Neural progenitor cell (in vitro differentiated cells): ENCODE measurements around the gene TMEM218. TPM values are rescaled to one million over a fixed set of nuclear protein-coding genes. Genes with fewer than 3 reads are reported as not detected.

Experiments
- DNase-seq: peaks from one replicate; pipeline ENCODE4 v3.0.0-alpha.2; 2016; ENCODE audit warnings: low spot score
- H2AFZ ChIP-seq: fragments of 200-600 bp; sonication (generic); replicated peaks from 2 replicates; pipeline ENCODE4 v1.6.1; 2016; ENCODE audit warnings: antibody characterized with exemption
- H3F3A ChIP-seq: fragments of 200-600 bp; sonication (generic); 2 replicates; pipeline ENCODE4 v1.6.1; 2016; ENCODE audit warnings: antibody characterized with exemption, low read depth
- H3K27ac ChIP-seq: fragments of 200-600 bp; sonication (generic); 2 replicates; pipeline ENCODE4 v1.5.1; 2016; ENCODE audit warnings: mild to moderate bottlenecking
- H3K27me3 ChIP-seq: fragments of 200-600 bp; sonication (generic); 2 replicates; pipeline ENCODE4 v1.6.1; 2016; ENCODE audit warnings: mild to moderate bottlenecking, moderate library complexity
- H3K36me3 ChIP-seq: fragments of 200-600 bp; sonication (generic); 2 replicates; pipeline ENCODE4 v1.5.1; 2016
- H3K4me1 ChIP-seq: fragments of 200-600 bp; sonication (generic); 2 replicates; pipeline ENCODE4 v1.6.1; 2016; ENCODE audit warnings: mixed run types
- H3K4me2 ChIP-seq: fragments of 200-600 bp; sonication (generic); 2 replicates; pipeline ENCODE4 v1.6.1; 2016
- H3K4me3 ChIP-seq: fragments of 200-600 bp; sonication (generic); 2 replicates; pipeline ENCODE4 v1.5.1; 2016
- H3K79me2 ChIP-seq: fragments of 200-600 bp; sonication (generic); 2 replicates; pipeline ENCODE4 v1.6.1; 2016; ENCODE audit warnings: low read depth
- H3K9ac ChIP-seq: fragments of 200-600 bp; sonication (generic); 2 replicates; pipeline ENCODE4 v1.6.1; 2016
- H3K9me3 ChIP-seq: fragments of 200-600 bp; sonication (generic); 2 replicates; pipeline ENCODE4 v1.5.1; 2016; ENCODE audit warnings: low read depth
- H4K20me1 ChIP-seq: fragments of 200-600 bp; sonication (generic); 2 replicates; pipeline ENCODE4 v1.6.1; 2016; ENCODE audit warnings: low read depth
- H3K27ac Mint-ChIP-seq: 3 replicates; pipeline ENCODE4 v1.8.0; 2021; ENCODE audit warnings: mixed read lengths
- H3K27me3 Mint-ChIP-seq: 2 replicates; pipeline ENCODE4 v1.8.0; 2022; ENCODE audit warnings: low read depth, mild to moderate bottlenecking, inconsistent platforms, moderate library complexity, mixed read lengths; ENCODE audit not compliant: insufficient read depth
- H3K36me3 Mint-ChIP-seq: 3 replicates; pipeline ENCODE4 v1.8.0; 2021; ENCODE audit warnings: mixed read lengths
- H3K4me1 Mint-ChIP-seq: 3 replicates; pipeline ENCODE4 v1.8.0; 2021; ENCODE audit warnings: mixed read lengths
- H3K4me3 Mint-ChIP-seq: 3 replicates; pipeline ENCODE4 v1.8.0; 2021; ENCODE audit warnings: mild to moderate bottlenecking, moderate library complexity, mixed read lengths
- H3K9me3 Mint-ChIP-seq: 3 replicates; pipeline ENCODE4 v1.8.0; 2020; ENCODE audit warnings: mixed read lengths
- CTCF ChIP-seq: fragments of 200-600 bp; sonication (generic); IDR thresholded peaks from 2 replicates; pipeline ENCODE4 v1.5.1; 2017; ENCODE audit warnings: antibody characterized with exemption, mild to moderate bottlenecking
- EZH2 ChIP-seq: fragments of 200-600 bp; sonication (generic); IDR thresholded peaks from 2 replicates; pipeline ENCODE4 v1.6.1; 2017; ENCODE audit warnings: antibody characterized with exemption, mild to moderate bottlenecking, moderate library complexity
- EZH2phosphoT487 ChIP-seq: fragments of 200-600 bp; sonication (generic); IDR thresholded peaks from 2 replicates; pipeline ENCODE4 v1.6.1; 2017; ENCODE audit warnings: antibody characterized with exemption
- total RNA-seq: library from RNA; depleted of rRNA; stranded (reverse); fragments of >200 nt; gene quantifications from 2 replicates; pipeline ENCODE4 v1.2.3, GENCODE V29; 2015; ENCODE audit warnings: low replicate concordance

The TMEM218 gene
- total RNA-seq, 1 donor from 2014 or later: 44.1 TPM

DNA sequence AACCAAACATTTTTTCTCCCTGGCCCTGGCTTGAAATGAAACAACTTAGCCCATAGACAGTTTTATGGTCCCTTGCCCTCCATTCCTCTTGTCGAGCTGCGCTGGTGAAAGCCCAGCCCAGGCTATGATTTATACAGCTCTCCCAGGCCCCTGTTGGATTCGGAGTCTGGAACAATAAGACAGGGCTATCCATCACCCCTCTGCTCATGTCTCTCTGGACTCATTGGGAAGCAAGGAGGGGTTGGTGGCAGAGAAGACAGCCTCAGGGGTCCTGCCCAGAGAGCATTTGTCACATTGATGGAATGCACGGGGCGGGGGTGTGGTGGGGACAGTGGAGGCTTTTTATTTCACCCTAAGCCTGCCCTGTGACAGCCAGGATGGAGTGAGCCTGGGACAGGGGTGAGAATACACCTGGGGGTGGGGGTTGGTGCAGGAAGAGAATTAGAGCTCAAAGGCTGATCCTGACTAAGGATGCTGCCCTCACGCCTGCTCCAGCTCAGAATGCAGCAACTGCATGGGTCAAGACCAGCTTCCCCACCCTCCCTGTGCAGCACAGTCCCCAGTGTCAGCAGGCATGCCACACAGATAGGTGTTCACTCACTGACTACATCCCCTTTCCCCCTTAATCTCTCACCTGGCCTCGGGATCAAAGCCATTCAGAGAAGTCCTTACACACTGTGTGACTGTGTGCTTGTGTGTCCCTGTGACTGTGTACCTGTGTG is 43.1 kb upstream of the TMEM218 start:
- Histone ChIP-seq H3K9me3 (no peaks in the 10 kb centered on the region), H3K79me2 (no peaks in the 10 kb centered on the region), H3K9ac (no peak overlapping the region), H4K20me1 (no peaks in the 10 kb centered on the region), H3K27me3 (no peaks in the 10 kb centered on the region), H3K27ac (no peak overlapping the region), H3K36me3 (no peaks in the 10 kb centered on the region), H3K4me1 (no peaks in the 10 kb centered on the region), H3K4me3 (no peak overlapping the region), H3F3A (peaks cover 8% of the 10 kb centered on the region), H3K4me2 (no peak overlapping the region), H2AFZ (no peak overlapping the region)
- peak overlapping the region; percentile 46 for H3K27ac Mint-ChIP-seq
- H3K36me3 Mint-ChIP-seq: no peaks in the 10 kb centered on the region
- DNase-seq: no peak
- H3K9me3 Mint-ChIP-seq: peaks cover 3% of the 10 kb centered on the region
- H3K4me3 Mint-ChIP-seq: no peak overlapping the region
- no peak for TF ChIP-seq EZH2phosphoT487
- no peak for TF ChIP-seq EZH2
- TF ChIP-seq CTCF: no peak
- peaks cover 2% of the 10 kb centered on the region for H3K27me3 Mint-ChIP-seq
- H3K4me1 Mint-ChIP-seq: peaks cover 48% of the 10 kb centered on the region

DNA sequence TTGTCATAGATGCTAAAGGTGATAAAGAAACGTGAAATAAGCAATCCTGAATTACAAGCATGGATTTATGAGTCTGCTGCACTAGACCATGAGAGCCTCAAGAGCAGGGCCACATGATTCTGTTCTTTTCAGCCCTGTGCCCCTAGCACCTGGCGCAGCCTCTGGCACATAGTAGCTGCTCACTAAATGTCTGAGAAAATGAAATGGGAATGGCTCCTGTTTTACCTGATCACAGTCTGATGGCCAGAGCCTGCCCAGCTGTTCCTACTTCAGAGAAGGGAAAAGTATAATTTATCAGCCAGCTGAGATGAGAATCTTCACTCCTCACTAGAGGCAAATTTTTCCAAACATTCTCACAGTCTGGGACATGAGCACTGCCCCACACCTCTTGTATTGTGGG is 42.4 kb upstream of the TMEM218 start:
- no peaks in the 10 kb centered on the region for H3K27me3 ChIP-seq
- no peaks in the 10 kb centered on the region for H4K20me1 ChIP-seq
- no peaks in the 10 kb centered on the region for H3K9me3 ChIP-seq
- H3K9ac ChIP-seq: no peak overlapping the region
- peaks cover 46% of the 10 kb centered on the region for H3K4me1 Mint-ChIP-seq
- no peak overlapping the region for H3K27ac ChIP-seq
- TF ChIP-seq EZH2phosphoT487 (no peak), EZH2 (no peak)
- H3K36me3 ChIP-seq: no peaks in the 10 kb centered on the region
- no peak for DNase-seq
- H3K4me2 ChIP-seq: no peak overlapping the region
- no peaks in the 10 kb centered on the region for H3K36me3 Mint-ChIP-seq
- H3K4me1 ChIP-seq: no peaks in the 10 kb centered on the region
- no peak overlapping the region for H3K4me3 ChIP-seq
- no peak overlapping the region for H3K27ac Mint-ChIP-seq
- H3K79me2 ChIP-seq: no peaks in the 10 kb centered on the region
- H3K4me3 Mint-ChIP-seq: no peak overlapping the region
- peaks cover 3% of the 10 kb centered on the region for H3K9me3 Mint-ChIP-seq
- peaks cover 8% of the 10 kb centered on the region for H3F3A ChIP-seq
- no peak overlapping the region for H2AFZ ChIP-seq
- peaks cover 2% of the 10 kb centered on the region for H3K27me3 Mint-ChIP-seq

GRCh38 chr11:125148743-125149142 is 37.3 kb upstream of the TMEM218 start:
- no peak overlapping the region for H2AFZ ChIP-seq
- no peak overlapping the region for H3K27ac ChIP-seq
- TF ChIP-seq EZH2phosphoT487 (no peak), CTCF (no peak), EZH2 (no peak)
- H3K27me3 ChIP-seq: no peaks in the 10 kb centered on the region
- H3K27ac Mint-ChIP-seq: no peak overlapping the region
- H3K9me3 ChIP-seq: no peaks in the 10 kb centered on the region
- DNase-seq: no peak
- no peak overlapping the region for H3K4me3 ChIP-seq
- no peak overlapping the region for H3K4me2 ChIP-seq
- no peaks in the 10 kb centered on the region for H4K20me1 ChIP-seq
- H3K36me3 Mint-ChIP-seq: no peaks in the 10 kb centered on the region
- no peaks in the 10 kb centered on the region for H3F3A ChIP-seq
- no peaks in the 10 kb centered on the region for H3K79me2 ChIP-seq
- H3K9me3 Mint-ChIP-seq: peaks cover 3% of the 10 kb centered on the region
- H3K27me3 Mint-ChIP-seq: peaks cover 2% of the 10 kb centered on the region
- peaks cover 16% of the 10 kb centered on the region for H3K4me1 Mint-ChIP-seq
- no peak overlapping the region for H3K4me3 Mint-ChIP-seq
- H3K9ac ChIP-seq: no peak overlapping the region
- H3K36me3 ChIP-seq: no peaks in the 10 kb centered on the region
- H3K4me1 ChIP-seq: no peaks in the 10 kb centered on the region

- no peak overlapping the region for H3K9ac ChIP-seq
- H2AFZ ChIP-seq: no peak overlapping the region
- no peaks in the 10 kb centered on the region for H3K9me3 ChIP-seq
- Mint-ChIP-seq H3K36me3 (no peaks in the 10 kb centered on the region), H3K27me3 (peaks cover 4% of the 10 kb centered on the region), H3K27ac (no peak overlapping the region), H3K4me1 (peaks cover 16% of the 10 kb centered on the region), H3K9me3 (peaks cover 3% of the 10 kb centered on the region), H3K4me3 (no peak overlapping the region)
- H3F3A ChIP-seq: no peaks in the 10 kb centered on the region
- no peaks in the 10 kb centered on the region for H4K20me1 ChIP-seq
- no peaks in the 10 kb centered on the region for H3K4me1 ChIP-seq
- H3K27me3 ChIP-seq: no peaks in the 10 kb centered on the region
- H3K79me2 ChIP-seq: no peaks in the 10 kb centered on the region
- TF ChIP-seq EZH2 (no peak), EZH2phosphoT487 (no peak), CTCF (no peak)
- DNase-seq: no peak
- no peaks in the 10 kb centered on the region for H3K36me3 ChIP-seq
- no peak overlapping the region for H3K27ac ChIP-seq
- H3K4me3 ChIP-seq: no peak overlapping the region
- H3K4me2 ChIP-seq: no peak overlapping the region
Measured at GRCh38 chr11:125148011-125148410, 36.6 kb upstream of the TMEM218 start.
